GM20000 (cell line): ENCODE data around the gene PLCB4.

Source experiments
- DNase-seq: peaks from one replicate; pipeline ENCODE4 v3.0.0; 2012; ENCODE audit warnings: low spot score
- TF ChIP-seq, protein P1 (sequence below): IDR thresholded peaks from 2 replicates; pipeline ENCODE4 v1.5.1; 2012; ENCODE audit warnings: mild to moderate bottlenecking, control low read depth; ENCODE audit errors: extremely low read depth, missing control alignments

PLCB4 gene

DNA sequence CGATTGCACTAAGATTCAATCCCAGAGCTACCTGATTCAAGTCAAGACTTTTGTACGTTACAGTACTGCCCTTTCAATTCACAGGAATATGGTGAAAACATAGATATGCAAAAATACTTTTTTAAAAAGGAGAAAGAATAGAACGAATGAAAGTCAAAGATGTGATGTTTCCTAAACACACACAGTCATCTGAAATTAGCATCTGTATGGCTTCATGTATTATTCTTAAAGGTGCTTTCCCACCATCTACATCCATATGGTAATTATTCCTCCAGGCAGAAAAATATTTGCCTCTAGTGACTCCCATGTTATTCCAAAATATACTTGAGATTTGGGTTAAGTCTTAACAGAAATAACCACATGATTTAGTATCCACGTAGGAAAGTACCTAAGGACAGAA is 330.0 kb downstream of the PLCB4 start:
- TF ChIP-seq, protein P1, sequence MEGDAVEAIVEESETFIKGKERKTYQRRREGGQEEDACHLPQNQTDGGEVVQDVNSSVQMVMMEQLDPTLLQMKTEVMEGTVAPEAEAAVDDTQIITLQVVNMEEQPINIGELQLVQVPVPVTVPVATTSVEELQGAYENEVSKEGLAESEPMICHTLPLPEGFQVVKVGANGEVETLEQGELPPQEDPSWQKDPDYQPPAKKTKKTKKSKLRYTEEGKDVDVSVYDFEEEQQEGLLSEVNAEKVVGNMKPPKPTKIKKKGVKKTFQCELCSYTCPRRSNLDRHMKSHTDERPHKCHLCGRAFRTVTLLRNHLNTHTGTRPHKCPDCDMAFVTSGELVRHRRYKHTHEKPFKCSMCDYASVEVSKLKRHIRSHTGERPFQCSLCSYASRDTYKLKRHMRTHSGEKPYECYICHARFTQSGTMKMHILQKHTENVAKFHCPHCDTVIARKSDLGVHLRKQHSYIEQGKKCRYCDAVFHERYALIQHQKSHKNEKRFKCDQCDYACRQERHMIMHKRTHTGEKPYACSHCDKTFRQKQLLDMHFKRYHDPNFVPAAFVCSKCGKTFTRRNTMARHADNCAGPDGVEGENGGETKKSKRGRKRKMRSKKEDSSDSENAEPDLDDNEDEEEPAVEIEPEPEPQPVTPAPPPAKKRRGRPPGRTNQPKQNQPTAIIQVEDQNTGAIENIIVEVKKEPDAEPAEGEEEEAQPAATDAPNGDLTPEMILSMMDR, result no peak

DNA sequence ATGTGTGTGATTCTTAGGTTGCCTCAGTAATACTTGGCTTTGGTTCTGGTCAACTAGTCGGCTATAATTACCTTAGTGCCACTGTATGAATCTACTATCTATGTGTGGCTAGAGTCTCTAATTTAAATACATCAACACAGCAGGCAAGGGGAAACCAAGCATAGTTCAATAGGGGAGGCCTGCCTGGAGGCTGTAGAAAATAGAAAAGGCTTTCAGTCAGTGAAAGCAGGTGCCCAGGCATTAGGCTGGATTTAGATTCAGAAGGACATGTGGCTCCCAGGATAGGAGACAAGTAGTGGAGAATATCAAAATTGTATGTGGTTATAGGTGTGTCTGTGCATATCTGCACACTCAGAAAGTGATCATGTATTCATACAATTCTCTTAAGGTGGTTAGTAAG is 330.4 kb downstream of the PLCB4 start:
- TF ChIP-seq, protein P1, result no peak
- DNase-seq, result no peak

More for the DNA sequence above, 330.0 kb downstream of the PLCB4 start:
- no peak for DNase-seq

DNA sequence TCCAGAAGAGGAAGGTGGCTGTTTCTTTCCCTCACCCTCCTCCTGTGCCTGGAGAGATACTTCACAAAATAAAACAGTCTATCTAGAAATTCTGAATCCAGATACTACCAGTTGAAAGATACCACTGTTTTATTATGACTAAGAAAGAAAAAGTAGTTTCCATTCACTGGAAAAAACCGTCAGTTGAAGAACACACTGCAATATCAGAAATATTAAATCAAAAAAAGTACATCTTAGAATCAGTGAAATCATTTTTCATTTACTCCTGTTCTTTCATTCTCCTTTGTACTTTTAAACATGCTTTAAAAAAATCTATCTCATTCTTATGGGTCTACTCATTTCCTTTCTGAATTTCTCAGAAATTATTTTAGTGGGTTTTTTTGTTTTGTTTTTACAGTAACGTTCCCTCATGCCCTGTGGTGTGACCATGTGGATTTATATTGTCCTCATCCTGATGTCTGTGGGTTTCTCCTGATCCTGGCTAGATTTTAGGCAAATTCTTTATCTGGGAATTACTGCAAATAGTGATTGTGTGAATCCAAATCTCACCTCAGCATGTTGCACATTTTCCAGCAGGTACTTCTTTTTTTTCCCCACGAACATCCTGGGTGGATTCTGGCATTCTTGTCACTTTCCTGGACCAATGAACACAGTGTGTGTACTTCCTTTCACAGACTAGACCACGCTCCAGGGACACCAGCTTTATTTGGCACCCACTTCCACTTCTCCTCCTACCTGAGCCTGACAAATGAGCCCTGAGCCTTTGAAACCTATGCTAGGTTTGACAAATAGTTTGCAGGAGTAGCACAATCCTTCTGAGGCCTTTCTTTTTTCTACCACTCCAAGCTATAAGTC is 331.5 kb downstream of the PLCB4 start:
- DNase-seq, result no peak
- TF ChIP-seq, protein P1, result no peak

DNA sequence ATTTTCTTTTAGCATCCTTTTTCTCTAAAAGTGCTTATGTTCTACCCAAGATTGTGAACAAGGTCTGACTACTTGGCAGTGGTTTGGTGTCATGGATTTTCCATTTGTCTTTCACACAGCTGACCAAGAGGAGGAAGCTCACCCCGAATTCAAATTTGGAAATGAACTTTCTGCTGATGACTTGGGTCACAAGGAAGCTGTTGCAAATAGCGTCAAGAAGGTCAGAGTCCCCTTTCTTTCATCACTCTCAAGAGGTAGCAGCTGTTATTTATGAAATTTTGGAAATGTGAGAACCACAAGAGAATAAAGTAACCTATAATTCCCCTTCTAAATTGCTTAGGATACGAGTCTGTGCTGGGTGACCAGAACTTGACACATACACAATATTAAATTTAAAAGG is 332.5 kb downstream of the PLCB4 start:
- TF ChIP-seq, protein P1, result no peak
- DNase-seq, result no peak

DNA sequence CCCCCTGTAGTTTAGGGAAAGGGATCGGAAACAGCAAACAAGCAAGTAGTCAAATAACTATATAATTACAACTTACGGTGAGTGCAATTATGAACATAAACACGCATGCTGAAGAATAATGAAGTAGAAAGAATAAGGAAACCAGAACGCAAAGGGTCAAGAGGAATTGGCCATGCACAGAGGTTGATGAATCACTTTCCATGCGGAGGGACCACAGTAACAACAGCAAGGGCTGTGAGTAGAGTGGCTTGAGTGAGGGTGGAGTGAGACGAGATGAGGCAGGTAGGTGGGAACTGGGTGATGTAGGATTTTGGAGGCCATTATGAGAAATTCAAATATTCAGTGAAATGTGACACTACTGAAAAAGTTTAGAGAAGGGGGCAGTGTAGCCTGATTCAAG is 333.3 kb downstream of the PLCB4 start:
- DNase-seq, result no peak
- TF ChIP-seq, protein P1, result no peak

DNA sequence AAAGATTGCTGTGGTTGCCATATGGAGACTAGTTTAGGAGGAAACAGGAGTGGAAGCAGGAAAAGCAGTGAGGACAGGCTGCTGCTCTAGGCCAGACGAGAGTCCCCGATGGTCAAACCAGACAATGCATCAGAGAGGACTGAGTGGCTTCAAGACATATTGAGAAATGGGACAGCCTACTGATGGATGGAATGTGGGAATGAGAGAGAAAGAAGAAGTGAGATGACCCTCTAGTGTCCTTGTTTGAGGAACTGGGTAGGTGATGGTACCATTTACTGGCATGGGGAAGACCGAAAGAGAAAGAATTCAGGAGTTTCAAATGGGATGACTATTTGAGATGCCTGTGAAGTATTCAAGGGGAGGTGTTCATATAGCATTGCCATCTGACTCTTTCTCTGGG is 333.7 kb downstream of the PLCB4 start:
- no peak for DNase-seq
- TF ChIP-seq, protein P1, result no peak

DNA sequence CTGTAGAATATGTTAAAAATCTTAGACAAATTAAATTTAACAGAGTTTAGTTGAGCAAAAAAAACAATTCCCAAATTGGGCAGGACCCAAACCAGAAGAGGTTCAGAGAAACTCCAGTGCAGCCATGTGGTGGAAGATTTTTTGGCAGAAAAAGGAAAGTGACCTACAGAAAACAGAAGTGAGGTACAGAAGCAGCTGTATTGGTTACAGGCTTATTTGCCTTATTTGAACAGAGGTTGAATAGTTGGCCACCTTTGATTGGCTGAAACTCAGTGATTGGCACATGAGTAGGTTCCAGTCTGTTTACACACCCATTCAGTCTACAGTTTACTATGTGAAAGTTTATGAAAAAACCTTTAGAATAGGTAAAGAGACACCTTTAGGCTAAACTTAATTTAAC is 334.6 kb downstream of the PLCB4 start:
- no peak for DNase-seq
- TF ChIP-seq, protein P1, result no peak
